IMR-90 (cell line): Measurements from ENCODE around the gene DISC1.

Experiments used
- CHD1 ChIP-seq: IDR thresholded peaks from 2 replicates; pipeline ENCODE4 v1.6.1; 2012; ENCODE audit warnings: low read depth, low read length, improper control_type of control experiment
- CTCF ChIP-seq: conservative IDR thresholded peaks from 2 replicates; pipeline ENCODE4 v1.5.1; 2012; ENCODE audit warnings: mild to moderate bottlenecking, low read depth, low read length, improper control_type of control experiment
- ELK1 ChIP-seq: fragments of 150-350 bp; IDR thresholded peaks from 2 replicates; pipeline ENCODE4 v1.6.1; 2016; ENCODE audit warnings: low read depth, mild to moderate bottlenecking, low read length, moderate library complexity, borderline replicate concordance
- FOS ChIP-seq: fragments of 150-350 bp; IDR thresholded peaks from 2 replicates; pipeline ENCODE4 v1.6.1; 2016; ENCODE audit warnings: low read depth, low read length
- MXI1 ChIP-seq: IDR thresholded peaks from 2 replicates; pipeline ENCODE4 v1.6.1; 2012; ENCODE audit warnings: low read depth, mild to moderate bottlenecking, low read length, moderate library complexity, borderline replicate concordance
- POLR2A ChIP-seq: IDR thresholded peaks from 2 replicates; pipeline ENCODE4 v1.6.1; 2012; ENCODE audit warnings: mild to moderate bottlenecking, low read depth, low read length
- RAD21 ChIP-seq: IDR thresholded peaks from 2 replicates; pipeline ENCODE4 v1.6.1; 2012; ENCODE audit warnings: low read length, improper control_type of control experiment
- USF2 ChIP-seq: fragments of 150-350 bp; IDR thresholded peaks from 2 replicates; pipeline ENCODE4 v1.6.1; 2017; ENCODE audit warnings: mild to moderate bottlenecking, antibody characterized with exemption, low read length, low read depth

- no peak for TF ChIP-seq CTCF
- TF ChIP-seq USF2, result no peak
- no peak for TF ChIP-seq CHD1
- TF ChIP-seq POLR2A, result no peak
- no peak for TF ChIP-seq MXI1
- TF ChIP-seq ELK1, result no peak
- no peak for TF ChIP-seq FOS
- TF ChIP-seq RAD21, result no peak
These were observed 174.5 kb downstream of the DISC1 start for GRCh38 chr1:231801042-231801585.
